GM12873 (cell line): ENCODE results near the gene PLA2G4B.

Experiments
- TF ChIP-seq, protein P1 (sequence below): IDR thresholded peaks from 2 replicates; pipeline ENCODE4 v1.5.1; 2012; ENCODE audit warnings: low read depth, mild to moderate bottlenecking, moderate library complexity, low read length, control low read depth; ENCODE audit not compliant: insufficient read depth; ENCODE audit errors: missing control alignments

The PLA2G4B gene

DNA sequence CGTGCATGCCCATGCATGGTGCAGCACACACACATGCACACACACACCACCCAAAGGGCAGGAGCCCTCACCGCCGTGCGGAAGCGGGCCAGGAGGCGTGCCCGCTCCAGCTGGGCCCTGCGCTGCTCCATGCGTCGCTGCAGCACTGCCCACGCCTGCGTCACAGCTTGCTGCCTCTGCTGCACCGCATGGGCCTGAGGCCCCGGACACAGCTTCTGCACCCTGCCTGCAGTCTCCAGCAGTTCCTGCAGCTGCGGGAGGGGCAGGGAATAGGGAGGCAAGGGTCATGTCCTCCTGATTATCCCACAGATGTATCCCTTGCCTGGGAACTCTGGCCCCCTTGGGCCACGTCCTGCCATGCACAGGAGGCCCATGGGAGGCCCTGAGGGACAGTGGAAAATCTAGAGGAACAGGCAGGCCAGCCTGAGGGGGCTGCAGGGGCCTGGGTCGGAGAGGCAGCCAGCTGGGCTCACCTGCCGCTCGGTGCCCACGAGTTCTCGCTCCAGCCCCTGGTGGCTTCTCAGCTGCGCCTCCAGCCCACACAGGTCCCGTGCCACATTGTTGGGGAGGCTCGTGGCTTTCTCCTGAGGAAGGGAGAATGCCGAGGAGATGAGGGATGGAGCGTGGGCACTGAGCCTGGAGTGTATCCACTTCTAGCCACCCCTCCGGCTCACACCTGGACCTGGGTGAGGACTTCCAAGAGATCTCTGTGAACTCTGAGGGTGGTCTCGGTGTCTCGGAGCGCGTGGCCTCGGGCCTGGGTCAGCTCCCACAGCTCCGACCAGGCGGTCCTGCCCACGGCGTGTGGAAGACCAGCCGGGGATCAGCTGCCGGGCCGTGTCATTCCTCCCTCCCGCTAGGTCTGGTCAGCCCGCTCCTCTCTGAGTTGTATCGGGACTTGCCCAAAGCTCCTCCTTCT, 31.4 kb downstream of the PLA2G4B start:
- TF ChIP-seq, protein P1, sequence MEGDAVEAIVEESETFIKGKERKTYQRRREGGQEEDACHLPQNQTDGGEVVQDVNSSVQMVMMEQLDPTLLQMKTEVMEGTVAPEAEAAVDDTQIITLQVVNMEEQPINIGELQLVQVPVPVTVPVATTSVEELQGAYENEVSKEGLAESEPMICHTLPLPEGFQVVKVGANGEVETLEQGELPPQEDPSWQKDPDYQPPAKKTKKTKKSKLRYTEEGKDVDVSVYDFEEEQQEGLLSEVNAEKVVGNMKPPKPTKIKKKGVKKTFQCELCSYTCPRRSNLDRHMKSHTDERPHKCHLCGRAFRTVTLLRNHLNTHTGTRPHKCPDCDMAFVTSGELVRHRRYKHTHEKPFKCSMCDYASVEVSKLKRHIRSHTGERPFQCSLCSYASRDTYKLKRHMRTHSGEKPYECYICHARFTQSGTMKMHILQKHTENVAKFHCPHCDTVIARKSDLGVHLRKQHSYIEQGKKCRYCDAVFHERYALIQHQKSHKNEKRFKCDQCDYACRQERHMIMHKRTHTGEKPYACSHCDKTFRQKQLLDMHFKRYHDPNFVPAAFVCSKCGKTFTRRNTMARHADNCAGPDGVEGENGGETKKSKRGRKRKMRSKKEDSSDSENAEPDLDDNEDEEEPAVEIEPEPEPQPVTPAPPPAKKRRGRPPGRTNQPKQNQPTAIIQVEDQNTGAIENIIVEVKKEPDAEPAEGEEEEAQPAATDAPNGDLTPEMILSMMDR, result no peak

DNA sequence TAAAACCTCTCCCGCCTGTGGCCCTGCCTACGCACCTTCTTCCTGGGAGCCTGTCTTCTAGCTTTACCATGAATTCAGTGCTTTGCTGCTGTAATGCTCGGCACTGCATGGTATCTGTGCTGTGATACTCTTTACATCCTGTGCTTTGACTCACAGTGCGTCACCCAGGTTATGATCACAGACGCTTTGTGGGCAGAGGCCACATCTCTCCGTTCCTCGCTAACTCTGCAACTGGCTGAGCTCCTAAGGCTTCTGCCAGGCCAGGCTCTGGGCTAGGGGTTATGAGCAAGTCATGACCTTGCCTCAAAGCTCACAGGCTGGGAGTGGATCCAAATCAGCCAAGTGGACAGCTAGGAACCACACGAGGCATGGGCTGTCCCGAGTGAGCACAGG, 32.0 kb downstream of the PLA2G4B start:
- TF ChIP-seq, protein P1, result no peak

DNA sequence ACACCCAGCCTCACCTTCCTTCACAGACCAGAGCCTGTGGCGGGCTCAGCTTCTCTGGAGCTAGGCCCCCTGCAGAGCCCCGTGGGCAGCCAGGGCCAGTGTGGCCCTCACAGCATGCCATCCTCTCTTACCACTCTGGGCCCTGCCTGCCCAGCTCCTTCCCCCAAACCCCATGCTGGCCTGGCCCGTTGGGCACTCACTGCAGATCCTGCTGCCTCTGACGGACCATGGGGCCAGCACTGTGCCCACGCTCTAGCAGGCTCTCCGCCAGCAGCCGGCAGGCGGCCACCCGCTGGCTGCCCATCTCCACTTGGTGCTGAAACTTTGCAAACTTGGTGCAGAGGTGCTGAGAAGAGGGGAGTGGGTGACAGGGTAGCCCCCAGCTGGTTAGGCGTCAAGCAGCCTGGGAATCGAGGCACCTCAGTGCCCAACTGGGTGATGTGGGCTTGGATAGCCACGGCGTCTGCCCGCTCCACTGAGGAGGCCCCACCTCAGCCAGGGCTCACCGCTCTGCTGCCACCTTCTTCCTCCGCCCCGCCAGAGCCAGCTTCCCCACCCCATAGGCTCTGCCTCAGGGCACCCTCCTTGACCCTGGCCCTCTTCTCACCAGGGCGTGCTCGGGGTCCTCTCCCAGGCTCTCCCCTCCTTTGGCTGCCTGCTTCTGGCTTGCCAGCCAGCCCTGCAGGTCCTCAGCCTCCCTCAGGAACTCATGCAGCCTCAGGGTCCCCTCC, 32.7 kb downstream of the PLA2G4B start:
- TF ChIP-seq, protein P1, result no peak

DNA sequence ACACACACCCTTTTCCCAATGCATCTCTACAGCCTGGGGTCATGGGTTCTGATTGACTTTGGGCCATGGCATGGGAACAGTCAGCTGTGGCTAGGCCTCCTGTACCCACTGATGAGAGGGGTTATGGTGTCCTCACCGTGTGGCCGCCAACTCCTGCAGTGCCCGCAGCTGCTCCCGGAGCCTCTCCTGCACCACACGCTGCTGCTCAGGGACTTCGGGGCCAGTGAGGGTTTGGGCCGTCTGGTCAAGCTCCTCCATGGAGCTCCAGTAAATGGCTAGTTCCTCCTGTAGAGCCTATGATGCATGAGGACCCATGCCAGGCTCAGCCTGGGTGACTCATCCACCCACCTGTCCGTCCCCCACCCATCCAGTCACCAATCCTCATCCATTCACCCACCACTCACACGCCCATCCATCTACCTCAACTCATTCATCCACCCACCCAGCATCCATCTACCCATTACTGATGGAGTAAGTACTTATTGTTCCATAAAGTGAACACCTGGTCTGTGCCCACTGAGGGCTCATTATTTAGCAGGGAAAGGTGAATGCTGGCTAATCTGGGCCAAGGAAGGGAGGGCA, 33.6 kb downstream of the PLA2G4B start:
- TF ChIP-seq, protein P1, result no peak

DNA sequence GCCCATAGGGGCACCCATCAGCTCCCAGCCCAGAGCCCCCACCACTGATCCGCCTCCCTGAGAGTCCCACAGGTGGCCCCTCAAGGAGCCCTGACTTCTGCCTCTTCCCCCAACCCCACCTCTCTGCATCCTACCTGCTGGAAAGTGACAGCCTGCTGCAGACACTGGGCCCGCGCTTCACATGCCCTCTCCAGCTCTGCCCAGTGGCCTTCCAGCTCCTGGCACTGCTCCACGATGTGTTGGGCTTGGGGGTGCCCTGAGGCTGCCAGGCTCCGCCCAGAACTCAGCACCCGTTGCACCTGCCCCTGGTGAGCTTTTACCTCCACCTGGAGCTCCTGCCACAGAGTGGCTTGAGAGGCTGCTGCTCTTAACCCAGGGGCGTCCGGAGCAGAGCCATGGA, 35.1 kb downstream of the PLA2G4B start:
- TF ChIP-seq, protein P1, result no peak

DNA sequence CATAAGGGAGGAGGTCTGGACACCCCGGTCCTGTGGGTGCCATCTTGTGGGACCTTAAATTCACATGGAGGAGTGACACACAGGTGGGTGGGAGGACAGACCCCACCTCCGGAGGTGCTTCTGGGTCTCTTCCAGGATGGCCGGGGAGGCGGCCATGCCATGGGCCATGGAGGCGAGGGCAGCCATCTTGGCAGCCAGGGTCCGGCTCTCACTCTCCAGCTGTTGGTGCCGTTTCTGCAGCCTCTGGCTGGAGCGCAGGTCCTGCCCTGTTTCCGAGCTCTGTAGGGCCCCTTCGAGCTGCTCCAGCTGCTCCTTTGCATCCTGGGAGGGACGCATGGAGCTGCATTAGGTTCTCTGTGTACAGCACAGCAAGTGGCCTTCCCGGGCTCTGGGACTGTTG, 36.1 kb downstream of the PLA2G4B start:
- TF ChIP-seq, protein P1, result no peak

DNA sequence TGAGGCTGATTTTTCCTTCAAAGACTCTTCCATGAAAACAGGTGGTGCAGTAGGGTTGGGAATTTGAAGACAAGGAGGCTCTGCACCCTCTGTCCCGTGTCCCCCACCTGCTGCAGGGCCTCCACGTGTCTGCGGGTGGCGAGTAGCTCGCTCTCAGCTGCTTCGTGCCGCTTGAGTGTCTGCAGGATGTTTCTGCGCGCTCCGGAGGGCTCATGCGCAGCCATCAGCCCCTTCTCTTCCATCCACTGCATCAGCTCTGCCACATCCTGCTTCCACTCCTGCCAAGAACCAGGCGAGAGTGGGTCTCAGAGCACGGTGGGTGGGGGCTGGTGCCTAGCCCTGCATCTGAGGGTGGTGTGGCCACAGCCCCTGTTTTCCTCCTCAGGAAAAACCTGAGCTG, 37.4 kb downstream of the PLA2G4B start:
- TF ChIP-seq, protein P1, result no peak
